Retinal pigment epithelial cell (primary cell): ENCODE measurements around the gene MPEG1.

ENCODE experiments used
- DNase-seq: peaks from one replicate; pipeline ENCODE4 v3.0.0-alpha.2; 2010; ENCODE audit warnings: low read depth
- H3K4me3 ChIP-seq: 2 replicates; pipeline ENCODE4 v1.5.1; 2011; ENCODE audit warnings: mild to moderate bottlenecking, low read length, control low read depth, moderate library complexity
- CTCF ChIP-seq: conservative IDR thresholded peaks from 2 replicates; pipeline ENCODE4 v1.5.1; 2011; ENCODE audit warnings: low read depth, low read length, control low read depth, inconsistent platforms

MPEG1 gene

GRCh38 chr11:59207988-59208451, 4.7 kb downstream of the MPEG1 start:
- H3K4me3 ChIP-seq = no peak overlapping the region
- TF ChIP-seq CTCF = peak; percentile 83
- DNase-seq = no peak

GRCh38 chr11:59206635-59207034, 6.1 kb downstream of the MPEG1 start:
- H3K4me3 ChIP-seq = no peak overlapping the region
- no peak for DNase-seq
- peak; percentile 82 for TF ChIP-seq CTCF

- H3K4me3 ChIP-seq = no peak overlapping the region
- no peak for TF ChIP-seq CTCF
- DNase-seq = no peak
Observed at GRCh38 chr11:59205648-59206047, 7.1 kb downstream of the MPEG1 start.

GRCh38 chr11:59204746-59205145, 8.0 kb downstream of the MPEG1 start:
- no peak for TF ChIP-seq CTCF
- no peak overlapping the region for H3K4me3 ChIP-seq
- no peak for DNase-seq

- no peak overlapping the region for H3K4me3 ChIP-seq
- TF ChIP-seq CTCF = peak; percentile 47
- DNase-seq = no peak
Observed at GRCh38 chr11:59201353-59201752, 11.4 kb downstream of the MPEG1 start.

- TF ChIP-seq CTCF = no peak
- no peak for DNase-seq
- H3K4me3 ChIP-seq = no peak overlapping the region
Observed at GRCh38 chr11:59200423-59200746, 12.3 kb downstream of the MPEG1 start.

GRCh38 chr11:59199546-59200422, 12.9 kb downstream of the MPEG1 start:
- DNase-seq = no peak
- no peak for TF ChIP-seq CTCF
- H3K4me3 ChIP-seq = no peak overlapping the region
